A549 (cell line): Measurements from ENCODE around the gene CD4. TPM values are rescaled to one million over a fixed set of nuclear protein-coding genes. Genes with fewer than 3 reads are reported as not detected.

Experiments
- ATAC-seq, 2 experiments: fragments of 200-7000 bp in 1 of 2; fragments of >200 bp in 1 of 2; cut with Nextera tagmentation in 1 of 2; cut with Tn5 transposase in 1 of 2; 3 replicates each; pipeline versions ENCODE4 v1.8.0 to v1.9.1; 2018 to 2020; ENCODE audit warnings: mild to moderate bottlenecking in 1 of 2, moderate library complexity in 1 of 2
- CTCF ChIA-PET: fragments of 300-600 bp; sonication (Branson Sonifier 250); formaldehyde crosslinking; extraction: SDS; loops from one replicate; lab custom pipeline; 2021; ENCODE audit warnings: antibody characterized with exemption, inconsistent platforms; lab: Yijun Ruan, JAX
- POLR2A ChIA-PET: fragments of 350-600 bp; formaldehyde crosslinking; extraction: SDS; loops from one replicate; lab custom pipeline; 2021; ENCODE audit warnings: antibody characterized with exemption, inconsistent platforms; lab: Yijun Ruan, JAX
- DNase-seq, 2 experiments: peaks; one replicate each; pipeline versions ENCODE4 v3.0.0 to v3.0.0-alpha.2; 2011 to 2016; ENCODE audit warnings: low read depth in 1 of 2, low spot score in 1 of 2
- FAIRE-seq: peaks from 2 replicates; lab custom pipeline; 2011; peaks lifted over from hg19 to GRCh38; lab: Jason Lieb, UNC
- H3K27ac ChIP-seq, 2 experiments: fragments of >200 bp; sonication (Bioruptor Twin); formaldehyde crosslinking; 3 replicates each; pipeline ENCODE4 v1.5.1; 2016 to 2017
- H3K4me1 ChIP-seq: fragments of >200 bp; sonication (Bioruptor Twin); formaldehyde crosslinking; 3 replicates; pipeline ENCODE4 v1.6.1; 2016
- H3K4me2 ChIP-seq: fragments of >200 bp; sonication (Bioruptor Twin); formaldehyde crosslinking; 3 replicates; pipeline ENCODE4 v1.6.1; 2016
- H3K4me3 ChIP-seq: fragments of >200 bp; sonication (Bioruptor Twin); formaldehyde crosslinking; 3 replicates; pipeline ENCODE4 v1.5.1; 2016
- H3K9me3 ChIP-seq: fragments of >200 bp; sonication (Bioruptor Twin); formaldehyde crosslinking; 3 replicates; pipeline ENCODE4 v1.6.1; 2016
- CEBPB ChIP-seq, 2 experiments: fragments of >200 bp in 1 of 2; sonication (Bioruptor Twin) in 1 of 2; formaldehyde crosslinking in 1 of 2; IDR thresholded peaks; 2 replicates each; pipeline ENCODE4 v1.6.1; 2012 to 2016
- CHD4 ChIP-seq: fragments of 200-600 bp; sonication (generic); IDR thresholded peaks from 2 replicates; pipeline ENCODE4 v1.6.1; 2016; ENCODE audit warnings: antibody characterized with exemption, mild to moderate bottlenecking, borderline replicate concordance
- EHF ChIP-seq: fragments of 250-450 bp; sonication (Bioruptor Pico); IDR thresholded peaks from 2 replicates; pipeline ENCODE4 v1.5.0; 2020; ENCODE audit warnings: mild to moderate bottlenecking
- EHMT2 ChIP-seq: fragments of 200-600 bp; sonication (generic); IDR thresholded peaks from 2 replicates; pipeline ENCODE4 v1.6.1; 2016; ENCODE audit warnings: antibody characterized with exemption, low read depth, mild to moderate bottlenecking, moderate library complexity
- FOSL2 ChIP-seq, 2 experiments: fragments of 450-650 bp in 1 of 2; fragments of >200 bp in 1 of 2; sonication (Bioruptor Twin) in 1 of 2; formaldehyde crosslinking; IDR thresholded peaks; 2 replicates each; pipeline versions ENCODE4 v1.5.0 to v1.6.1; 2016 to 2020; ENCODE audit warnings: mild to moderate bottlenecking in 1 of 2, moderate library complexity in 1 of 2
- FOXS1 ChIP-seq: fragments of 250-450 bp; sonication (Bioruptor Pico); IDR thresholded peaks from 2 replicates; pipeline ENCODE4 v1.5.0; 2020; ENCODE audit warnings: mild to moderate bottlenecking, moderate library complexity
- HOXA7 ChIP-seq: fragments of 250-450 bp; sonication (Bioruptor Pico); IDR thresholded peaks from 2 replicates; pipeline ENCODE4 v1.5.0; 2020; ENCODE audit warnings: mild to moderate bottlenecking, moderate library complexity
- HOXB13 ChIP-seq: fragments of 250-450 bp; sonication (Bioruptor Pico); IDR thresholded peaks from 2 replicates; pipeline ENCODE4 v1.5.0; 2020; ENCODE audit warnings: low read depth, mild to moderate bottlenecking, moderate library complexity
- JUNB ChIP-seq: fragments of >200 bp; sonication (Bioruptor Twin); formaldehyde crosslinking; IDR thresholded peaks from 2 replicates; pipeline ENCODE4 v1.6.1; 2016
- KDM1A ChIP-seq: fragments of 200-600 bp; sonication (generic); IDR thresholded peaks from 2 replicates; pipeline ENCODE4 v1.6.1; 2016; ENCODE audit warnings: low read depth, mild to moderate bottlenecking
- KDM5A ChIP-seq: fragments of 200-600 bp; sonication (generic); IDR thresholded peaks from 2 replicates; pipeline ENCODE4 v1.6.1; 2016; ENCODE audit warnings: antibody characterized with exemption, mild to moderate bottlenecking
- MAZ ChIP-seq: fragments of 150-350 bp; IDR thresholded peaks from 2 replicates; pipeline ENCODE4 v1.6.1; 2014; ENCODE audit warnings: antibody characterized with exemption, low read depth, low read length, borderline replicate concordance
- NFE2L2 ChIP-seq: fragments of 150-350 bp; conservative IDR thresholded peaks from 2 replicates; pipeline ENCODE4 v1.6.1; 2014; ENCODE audit warnings: low read length
- PHF8 ChIP-seq: fragments of 200-600 bp; sonication (generic); IDR thresholded peaks from 2 replicates; pipeline ENCODE4 v1.6.1; 2016; ENCODE audit warnings: low read depth, mild to moderate bottlenecking, antibody characterized with exemption, moderate library complexity, borderline replicate concordance
- POLR2AphosphoS2 ChIP-seq: conservative IDR thresholded peaks from 2 replicates; pipeline ENCODE4 v1.6.1; 2012; ENCODE audit warnings: low read length, improper control_type of control experiment, inconsistent platforms
- RAD21 ChIP-seq, 2 experiments: fragments of >200 bp in 1 of 2; sonication (Bioruptor Twin) in 1 of 2; formaldehyde crosslinking in 1 of 2; IDR thresholded peaks in 1 of 2; conservative IDR thresholded peaks in 1 of 2; 2 replicates in 1 of 2; 3 replicates in 1 of 2; pipeline ENCODE4 v1.6.1; 2012 to 2018; ENCODE audit warnings: inconsistent platforms in 1 of 2
- RARB ChIP-seq: fragments of 250-450 bp; sonication (Bioruptor Pico); IDR thresholded peaks from 2 replicates; pipeline ENCODE4 v1.8.0; 2021; ENCODE audit warnings: mild to moderate bottlenecking, moderate library complexity
- RFX5 ChIP-seq: fragments of 450-650 bp; IDR thresholded peaks from 2 replicates; pipeline ENCODE4 v1.7.1; 2014; ENCODE audit warnings: antibody characterized with exemption, mild to moderate bottlenecking, moderate library complexity
- SMC3 ChIP-seq: fragments of >200 bp; sonication (Bioruptor Twin); formaldehyde crosslinking; IDR thresholded peaks from 3 replicates; pipeline ENCODE4 v1.6.1; 2018; ENCODE audit warnings: inconsistent platforms
- SREBF2 ChIP-seq: fragments of 450-650 bp; IDR thresholded peaks from 2 replicates; pipeline ENCODE4 v1.6.1; 2014; ENCODE audit warnings: mild to moderate bottlenecking, moderate library complexity
- ZFP36 ChIP-seq: fragments of 450-650 bp; IDR thresholded peaks from 2 replicates; pipeline ENCODE4 v1.6.1; 2014; ENCODE audit warnings: borderline replicate concordance; ENCODE audit not compliant: partially characterized antibody
- WGBS: methylation state at CpG from one replicate; pipeline ENCODE4 v1.1.6; 2017; ENCODE audit errors: missing lambda C conversion rate; 5-methylcytosine and 5-hydroxymethylcytosine counted together
- polyA plus RNA-seq, 4 experiments: library from polyadenylated mRNA; depleted of rRNA in 3 of 4; stranded (reverse); fragments of >200 nt; fragmentation: RNase III in 1 of 4; extraction: RNeasy Plus Mini Kit Qiagen cat#74134 plus additional on column Dnase treatment in 1 of 4; gene quantifications; 2 replicates in 3 of 4; 3 replicates in 1 of 4; pipeline ENCODE4 v1.2.3, GENCODE V29; 2011 to 2017
- TF ChIP-seq, protein P1 (sequence below): IDR thresholded peaks from 2 replicates; pipeline ENCODE4 v1.6.1; 2012
- TF ChIP-seq, protein P2 (sequence below): fragments of 200-600 bp; sonication (generic); IDR thresholded peaks from 2 replicates; pipeline ENCODE4 v1.6.1; 2016; ENCODE audit warnings: antibody characterized with exemption, mild to moderate bottlenecking, moderate library complexity
- TF ChIP-seq, protein P3 (sequence below): fragments of >200 bp; sonication (Bioruptor Twin); formaldehyde crosslinking; IDR thresholded peaks from 3 replicates; pipeline ENCODE4 v1.5.1; 2016

Gene CD4
- polyA plus RNA-seq, 2 of the 4 experiments (the other 2 are of a cell fraction), result 0.03 TPM; not detected in 1

DNA sequence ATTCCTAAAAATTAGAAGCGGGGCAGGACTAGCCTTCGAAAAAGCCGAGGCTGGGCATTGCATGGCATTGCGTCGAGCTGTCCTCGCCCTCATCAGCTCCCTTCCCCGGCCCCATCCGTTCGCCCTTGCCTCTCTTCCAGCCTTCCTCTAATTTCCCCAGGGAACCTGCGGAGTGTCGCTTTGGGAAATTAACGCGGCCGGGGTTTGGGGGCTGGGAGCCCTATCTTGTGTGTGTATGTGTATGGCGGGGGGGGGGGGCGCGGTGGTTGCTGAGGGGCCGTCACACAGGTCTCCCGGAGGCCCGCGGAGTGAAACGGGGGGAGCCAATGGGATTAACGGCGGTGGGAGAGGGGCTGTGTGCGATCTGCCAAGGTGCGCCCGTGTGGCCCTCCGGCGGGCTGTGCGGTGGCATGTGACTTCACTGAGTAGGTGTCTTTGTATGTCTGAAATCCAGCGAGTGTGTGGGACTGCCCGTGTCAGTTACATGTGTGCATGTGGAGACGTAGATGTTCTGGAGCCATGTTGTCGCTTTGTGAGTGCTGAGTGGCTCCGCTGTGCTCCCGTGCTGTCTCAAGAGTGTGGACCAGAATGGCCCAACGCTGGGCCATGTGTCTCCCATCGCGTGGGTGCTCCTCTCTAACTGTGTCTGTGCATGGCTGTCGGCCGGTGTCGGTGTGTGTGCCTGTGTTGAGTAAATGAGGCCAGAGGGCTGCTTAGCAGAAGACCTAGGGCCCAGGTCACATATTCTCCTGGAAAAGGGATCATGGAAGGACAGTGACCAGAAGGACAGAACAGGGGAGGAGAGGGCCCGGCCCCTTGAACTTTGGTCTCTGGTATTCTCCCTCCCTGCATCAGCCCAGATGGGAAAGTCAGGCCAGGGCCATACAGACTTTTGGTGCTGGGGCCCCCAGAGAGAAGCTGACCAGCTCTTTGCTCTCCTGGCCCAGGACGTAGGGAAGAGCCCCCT, 21.7 kb upstream of the CD4 start:
- Histone ChIP-seq H3K4me1 (peaks cover 69% of the 10 kb centered on the region), H3K4me3 (peak overlapping the region; percentile 97), H3K9me3 (no peaks in the 10 kb centered on the region), H3K4me2 (peak overlapping the region; percentile 86), H3K27ac (peak overlapping the region; percentile 94 to 99)
- WGBS, result 6% methylated on average over 35 of the region's 44 CpGs
- POLR2A ChIA-PET, result interaction anchor here (0.6 to 5.1 kb wide), 11 partner anchors 7 to 140 kb away, joined by 3 to 118 read pairs (median 13); partner anchors contain the start of genes CDCA3, COPS7A, MLF2 and TPI1
- TF ChIP-seq, protein P1, sequence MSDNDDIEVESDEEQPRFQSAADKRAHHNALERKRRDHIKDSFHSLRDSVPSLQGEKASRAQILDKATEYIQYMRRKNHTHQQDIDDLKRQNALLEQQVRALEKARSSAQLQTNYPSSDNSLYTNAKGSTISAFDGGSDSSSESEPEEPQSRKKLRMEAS, result peak; percentile 54; the same call in 1 of the 2 replicates
- TF ChIP-seq MAZ, result no peak
- ATAC-seq (no peak), FAIRE-seq (no peak), DNase-seq (no peak)
- CTCF ChIA-PET, result interaction anchor here (0.6 to 26.0 kb wide), 24 partner anchors 7 to 194 kb away, joined by 3 to 670 read pairs (median 6); partner anchors contain the start of genes CD4, CDCA3, COPS7A and MLF2

DNA sequence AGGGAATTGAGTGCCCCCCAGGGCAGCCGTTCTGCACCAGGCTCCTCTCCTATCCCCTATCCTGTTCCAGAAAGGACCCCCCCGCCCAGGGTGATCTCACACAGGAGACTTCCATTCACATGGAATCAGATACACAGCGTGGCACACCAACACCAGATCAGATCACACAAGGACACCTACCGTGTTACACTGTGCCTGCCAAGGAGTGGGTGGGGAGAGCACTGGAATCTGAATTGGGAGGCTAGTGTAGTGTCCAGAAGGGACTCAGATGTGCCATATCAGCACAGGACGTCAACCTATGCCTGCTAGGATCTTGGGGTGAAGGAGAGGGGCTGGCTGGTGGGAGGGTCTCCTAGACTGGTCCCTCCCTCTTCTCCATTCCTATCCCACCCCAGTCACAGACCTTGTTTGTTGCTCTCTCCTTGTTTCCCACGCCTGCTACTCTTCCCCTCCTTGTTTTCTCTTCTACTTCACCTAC, 20.9 kb upstream of the CD4 start:
- Histone ChIP-seq H3K27ac (peak overlapping the region; percentile 94 to 99; a peak in 5 of 6 replicates), H3K4me2 (peak overlapping the region; percentile 86), H3K4me1 (peaks cover 60% of the 10 kb centered on the region), H3K9me3 (no peaks in the 10 kb centered on the region), H3K4me3 (peak overlapping the region; percentile 97)
- CTCF ChIA-PET, result interaction anchor here (1.1 to 26.0 kb wide), 6 partner anchors 11 to 74 kb away, joined by 3 to 670 read pairs (median 47); partner anchors contain the start of genes CD4 and MLF2
- no peak for TF ChIP-seq RAD21 (conservative IDR thresholded peaks at IDR 0.05 in 1 of 2, IDR thresholded peaks at IDR 0.05 in 1 of 2)
- no peak for TF ChIP-seq ZFP36
- TF ChIP-seq SREBF2, result no peak
- TF ChIP-seq NFE2L2, result no peak
- TF ChIP-seq HOXB13 (CRISPR knock-in tag), result no peak
- no peak for TF ChIP-seq RARB
- TF ChIP-seq CHD4, result no peak
- no peak for TF ChIP-seq POLR2AphosphoS2
- TF ChIP-seq FOXS1 (CRISPR knock-in tag), result no peak
- no peak for TF ChIP-seq SMC3
- POLR2A ChIA-PET, result interaction anchor here (5.1 kb wide), 1 partner anchor 15 kb away, joined by 118 read pairs; the partner anchor contains the start of gene MLF2
- 37% methylated on average over 6 of the region's 6 CpGs for WGBS
- ATAC-seq, result no peak
- FAIRE-seq, result no peak
- DNase-seq, result no peak

DNA sequence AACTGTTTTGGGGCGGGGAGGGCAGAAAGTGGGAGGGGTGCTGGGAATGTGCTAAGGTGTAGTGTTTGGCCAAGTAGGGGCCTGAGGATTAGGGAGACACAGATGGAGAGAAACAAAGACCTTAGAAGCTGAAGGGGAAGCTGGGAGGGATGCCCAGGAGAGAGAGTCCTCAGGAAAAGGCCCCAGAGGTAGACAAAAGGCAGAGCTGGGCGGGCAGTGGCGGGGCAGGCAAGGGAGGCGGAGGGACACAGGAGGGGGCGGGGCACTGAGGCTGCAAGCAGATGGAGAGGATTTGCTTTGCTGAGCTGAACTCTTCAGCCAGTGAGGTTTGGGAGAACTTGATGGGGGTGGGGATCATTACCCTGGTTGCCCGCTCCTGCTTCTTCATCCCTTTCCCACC, 20.3 kb upstream of the CD4 start:
- ATAC-seq (no peak), DNase-seq (peak in 1 of 2 experiments; percentile 54), FAIRE-seq (no peak)
- CTCF ChIA-PET, result interaction anchor here (1.7 to 26.0 kb wide), 5 partner anchors 11 to 73 kb away, joined by 3 to 670 read pairs (median 50); partner anchors contain the start of genes CD4 and MLF2
- WGBS, result 54% methylated on average over 6 of the region's 6 CpGs
- Histone ChIP-seq H3K27ac (peak overlapping the region; percentile 94 to 99; a peak in 3 of 6 replicates), H3K4me1 (peaks cover 55% of the 10 kb centered on the region), H3K9me3 (no peaks in the 10 kb centered on the region), H3K4me3 (peak overlapping the region; percentile 97; the same call in 2 of the 3 replicates), H3K4me2 (peak overlapping the region; percentile 86)
- no peak for TF ChIP-seq FOSL2 (IDR thresholded peaks at IDR 0.05)
- TF ChIP-seq FOSL2 (CRISPR knock-in tag; IDR thresholded peaks at IDR 0.05), result no peak
- TF ChIP-seq EHMT2, result no peak
- TF ChIP-seq KDM5A, result no peak
- TF ChIP-seq CEBPB (IDR thresholded peaks at IDR 0.05), result no peak
- TF ChIP-seq EHF, result no peak
- TF ChIP-seq HOXA7 (CRISPR knock-in tag), result no peak
- no peak for TF ChIP-seq JUNB
- TF ChIP-seq PHF8, result no peak
- TF ChIP-seq, protein P2, sequence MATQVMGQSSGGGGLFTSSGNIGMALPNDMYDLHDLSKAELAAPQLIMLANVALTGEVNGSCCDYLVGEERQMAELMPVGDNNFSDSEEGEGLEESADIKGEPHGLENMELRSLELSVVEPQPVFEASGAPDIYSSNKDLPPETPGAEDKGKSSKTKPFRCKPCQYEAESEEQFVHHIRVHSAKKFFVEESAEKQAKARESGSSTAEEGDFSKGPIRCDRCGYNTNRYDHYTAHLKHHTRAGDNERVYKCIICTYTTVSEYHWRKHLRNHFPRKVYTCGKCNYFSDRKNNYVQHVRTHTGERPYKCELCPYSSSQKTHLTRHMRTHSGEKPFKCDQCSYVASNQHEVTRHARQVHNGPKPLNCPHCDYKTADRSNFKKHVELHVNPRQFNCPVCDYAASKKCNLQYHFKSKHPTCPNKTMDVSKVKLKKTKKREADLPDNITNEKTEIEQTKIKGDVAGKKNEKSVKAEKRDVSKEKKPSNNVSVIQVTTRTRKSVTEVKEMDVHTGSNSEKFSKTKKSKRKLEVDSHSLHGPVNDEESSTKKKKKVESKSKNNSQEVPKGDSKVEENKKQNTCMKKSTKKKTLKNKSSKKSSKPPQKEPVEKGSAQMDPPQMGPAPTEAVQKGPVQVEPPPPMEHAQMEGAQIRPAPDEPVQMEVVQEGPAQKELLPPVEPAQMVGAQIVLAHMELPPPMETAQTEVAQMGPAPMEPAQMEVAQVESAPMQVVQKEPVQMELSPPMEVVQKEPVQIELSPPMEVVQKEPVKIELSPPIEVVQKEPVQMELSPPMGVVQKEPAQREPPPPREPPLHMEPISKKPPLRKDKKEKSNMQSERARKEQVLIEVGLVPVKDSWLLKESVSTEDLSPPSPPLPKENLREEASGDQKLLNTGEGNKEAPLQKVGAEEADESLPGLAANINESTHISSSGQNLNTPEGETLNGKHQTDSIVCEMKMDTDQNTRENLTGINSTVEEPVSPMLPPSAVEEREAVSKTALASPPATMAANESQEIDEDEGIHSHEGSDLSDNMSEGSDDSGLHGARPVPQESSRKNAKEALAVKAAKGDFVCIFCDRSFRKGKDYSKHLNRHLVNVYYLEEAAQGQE, result no peak
- TF ChIP-seq POLR2AphosphoS2, result no peak
- TF ChIP-seq, protein P3, sequence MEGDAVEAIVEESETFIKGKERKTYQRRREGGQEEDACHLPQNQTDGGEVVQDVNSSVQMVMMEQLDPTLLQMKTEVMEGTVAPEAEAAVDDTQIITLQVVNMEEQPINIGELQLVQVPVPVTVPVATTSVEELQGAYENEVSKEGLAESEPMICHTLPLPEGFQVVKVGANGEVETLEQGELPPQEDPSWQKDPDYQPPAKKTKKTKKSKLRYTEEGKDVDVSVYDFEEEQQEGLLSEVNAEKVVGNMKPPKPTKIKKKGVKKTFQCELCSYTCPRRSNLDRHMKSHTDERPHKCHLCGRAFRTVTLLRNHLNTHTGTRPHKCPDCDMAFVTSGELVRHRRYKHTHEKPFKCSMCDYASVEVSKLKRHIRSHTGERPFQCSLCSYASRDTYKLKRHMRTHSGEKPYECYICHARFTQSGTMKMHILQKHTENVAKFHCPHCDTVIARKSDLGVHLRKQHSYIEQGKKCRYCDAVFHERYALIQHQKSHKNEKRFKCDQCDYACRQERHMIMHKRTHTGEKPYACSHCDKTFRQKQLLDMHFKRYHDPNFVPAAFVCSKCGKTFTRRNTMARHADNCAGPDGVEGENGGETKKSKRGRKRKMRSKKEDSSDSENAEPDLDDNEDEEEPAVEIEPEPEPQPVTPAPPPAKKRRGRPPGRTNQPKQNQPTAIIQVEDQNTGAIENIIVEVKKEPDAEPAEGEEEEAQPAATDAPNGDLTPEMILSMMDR, result no peak
- TF ChIP-seq RFX5, result no peak
- TF ChIP-seq KDM1A, result no peak
- POLR2A ChIA-PET, result interaction anchor here (5.1 kb wide), 1 partner anchor 15 kb away, joined by 118 read pairs; the partner anchor contains the start of gene MLF2
